OCI-LY7 (cell line): ENCODE data around the gene LFNG. TPM values are rescaled to one million over a fixed set of nuclear protein-coding genes. Genes with fewer than 3 reads are reported as not detected.

ENCODE experiments used
- BruUV-seq: library from RNA; stranded (reverse); fragments of 400-500 nt; replicated peaks from 2 replicates; lab custom pipeline; 2021; lab: Mats Ljungman, UMichigan
- CTCF ChIA-PET: fragments of 300-600 bp; sonication (Branson Sonifier 250); formaldehyde crosslinking; loops from one replicate; lab custom pipeline; 2022; ENCODE audit warnings: antibody characterized with exemption; ENCODE audit not compliant: unreplicated experiment; lab: Charles Lee
- POLR2A ChIA-PET: fragments of 300-600 bp; sonication (Branson Sonifier 250); formaldehyde crosslinking; loops from one replicate; lab custom pipeline; 2022; ENCODE audit warnings: antibody characterized with exemption; lab: Charles Lee
- DNase-seq: peaks from one replicate; pipeline ENCODE4 v3.0.0-alpha.2; 2015; ENCODE audit warnings: low spot score
- H2AFZ ChIP-seq: fragments of 200-600 bp; sonication (generic), shearing (Covaris generic); 2 replicates; pipeline ENCODE4 v1.6.1; 2014; ENCODE audit warnings: mild to moderate bottlenecking, antibody characterized with exemption, low read length, moderate library complexity
- H3K27ac ChIP-seq: fragments of 200-600 bp; sonication (generic); 2 replicates; pipeline ENCODE4 v1.5.1; 2014; ENCODE audit warnings: mixed run types, low read depth, mild to moderate bottlenecking, moderate library complexity, low read length, inconsistent platforms; ENCODE audit not compliant: poor library complexity, severe bottlenecking
- H3K36me3 ChIP-seq: fragments of 200-600 bp; sonication (generic); 2 replicates; pipeline ENCODE4 v1.6.1; 2014; ENCODE audit warnings: mild to moderate bottlenecking, antibody characterized with exemption, low read length, moderate library complexity, mixed read lengths; ENCODE audit not compliant: insufficient read depth
- H3K4me1 ChIP-seq: fragments of 200-600 bp; sonication (generic); 2 replicates; pipeline ENCODE4 v1.5.1; 2014; ENCODE audit warnings: mild to moderate bottlenecking, low read length; ENCODE audit not compliant: insufficient read depth, poor library complexity, severe bottlenecking
- H3K4me2 ChIP-seq: fragments of 200-600 bp; sonication (generic); 2 replicates; pipeline ENCODE4 v1.6.1; 2014; ENCODE audit warnings: mild to moderate bottlenecking, low read length
- H3K4me3 ChIP-seq: fragments of 200-600 bp; sonication (generic); 2 replicates; pipeline ENCODE4 v1.5.1; 2014; ENCODE audit warnings: mild to moderate bottlenecking, low read depth, low read length; ENCODE audit not compliant: poor library complexity, severe bottlenecking
- H3K79me2 ChIP-seq: fragments of 200-600 bp; sonication (generic); 2 replicates; pipeline ENCODE4 v1.6.1; 2016; ENCODE audit warnings: low read depth, mild to moderate bottlenecking, low read length, moderate library complexity, mixed read lengths; ENCODE audit not compliant: insufficient read depth
- H3K9me2 ChIP-seq: fragments of 200-600 bp; sonication (generic); 2 replicates; pipeline ENCODE4 v1.6.1; 2016; ENCODE audit warnings: mild to moderate bottlenecking, low read length, mixed read lengths; ENCODE audit not compliant: insufficient read depth
- H3K9me3 ChIP-seq: fragments of 200-600 bp; sonication (generic); 2 replicates; pipeline ENCODE4 v1.6.1; 2014; ENCODE audit warnings: mild to moderate bottlenecking, mixed run types, low read length, mixed read lengths
- H4K20me1 ChIP-seq: fragments of 200-600 bp; sonication (generic); 2 replicates; pipeline ENCODE4 v1.6.1; 2014; ENCODE audit warnings: mild to moderate bottlenecking, antibody characterized with exemption, low read length, moderate library complexity, mixed read lengths; ENCODE audit not compliant: insufficient read depth
- EZH2phosphoT487 ChIP-seq: fragments of 200-600 bp; sonication (generic); IDR thresholded peaks from 2 replicates; pipeline ENCODE4 v1.6.1; 2018; ENCODE audit warnings: low read depth, borderline replicate concordance, mild to moderate bottlenecking, mixed run types, antibody characterized with exemption, low read length, moderate library complexity, mixed read lengths
- intact Hi-C: fragments of 100-400 bp; cut with micrococcal nuclease; formaldehyde crosslinking; loops from one replicate; pipeline ENCODE4 v1.10.0; 2022; ENCODE audit not compliant: unreplicated experiment
- total RNA-seq, 2 experiments: library from RNA; depleted of rRNA in 1 of 2; stranded (reverse); fragments of >200 nt in 1 of 2; shearing (Covaris generic) in 1 of 2; gene quantifications; 2 replicates each; pipeline ENCODE4 v1.2.3, GENCODE V29; 2014 to 2022
- TF ChIP-seq, protein P1 (sequence below): fragments of 200-600 bp; sonication (generic); conservative IDR thresholded peaks from 2 replicates; pipeline ENCODE4 v1.5.1; 2014; ENCODE audit warnings: mild to moderate bottlenecking, antibody characterized with exemption, low read length, moderate library complexity, mixed read lengths

LFNG gene
- total RNA-seq, 2 experiments from 2014 or later: 1.2 to 2.1 TPM

GRCh38 chr7:2542916-2543871 lies 23.6 kb downstream of the LFNG start:
- no peak for DNase-seq
- H3K4me2 ChIP-seq: no peak overlapping the region
- H3K79me2 ChIP-seq: no peaks in the 10 kb centered on the region
- H3K9me2 ChIP-seq: no peaks in the 10 kb centered on the region
- no peaks in the 10 kb centered on the region for H3K4me1 ChIP-seq
- CTCF ChIA-PET: no interaction called here
- no TSS peak for BruUV-seq
- H4K20me1 ChIP-seq: no peaks in the 10 kb centered on the region
- intact Hi-C loops: no loop called here
- POLR2A ChIA-PET: interaction anchor here (0.6 kb wide), 2 partner anchors 85 to 256 kb away, joined by 3 to 4 read pairs; no protein-coding TSS in a partner anchor
- no peak for TF ChIP-seq EZH2phosphoT487
- TF ChIP-seq, protein P1, sequence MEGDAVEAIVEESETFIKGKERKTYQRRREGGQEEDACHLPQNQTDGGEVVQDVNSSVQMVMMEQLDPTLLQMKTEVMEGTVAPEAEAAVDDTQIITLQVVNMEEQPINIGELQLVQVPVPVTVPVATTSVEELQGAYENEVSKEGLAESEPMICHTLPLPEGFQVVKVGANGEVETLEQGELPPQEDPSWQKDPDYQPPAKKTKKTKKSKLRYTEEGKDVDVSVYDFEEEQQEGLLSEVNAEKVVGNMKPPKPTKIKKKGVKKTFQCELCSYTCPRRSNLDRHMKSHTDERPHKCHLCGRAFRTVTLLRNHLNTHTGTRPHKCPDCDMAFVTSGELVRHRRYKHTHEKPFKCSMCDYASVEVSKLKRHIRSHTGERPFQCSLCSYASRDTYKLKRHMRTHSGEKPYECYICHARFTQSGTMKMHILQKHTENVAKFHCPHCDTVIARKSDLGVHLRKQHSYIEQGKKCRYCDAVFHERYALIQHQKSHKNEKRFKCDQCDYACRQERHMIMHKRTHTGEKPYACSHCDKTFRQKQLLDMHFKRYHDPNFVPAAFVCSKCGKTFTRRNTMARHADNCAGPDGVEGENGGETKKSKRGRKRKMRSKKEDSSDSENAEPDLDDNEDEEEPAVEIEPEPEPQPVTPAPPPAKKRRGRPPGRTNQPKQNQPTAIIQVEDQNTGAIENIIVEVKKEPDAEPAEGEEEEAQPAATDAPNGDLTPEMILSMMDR: no peak
- peaks cover 73% of the 10 kb centered on the region for H3K36me3 ChIP-seq
- no peak overlapping the region for H3K4me3 ChIP-seq
- no peak overlapping the region for H3K27ac ChIP-seq
- no peak overlapping the region for H2AFZ ChIP-seq
- H3K9me3 ChIP-seq: no peaks in the 10 kb centered on the region

- Histone ChIP-seq H3K9me3 (no peaks in the 10 kb centered on the region), H3K27ac (no peak overlapping the region), H4K20me1 (no peaks in the 10 kb centered on the region), H3K79me2 (no peaks in the 10 kb centered on the region), H3K4me1 (no peaks in the 10 kb centered on the region), H3K4me2 (no peak overlapping the region), H2AFZ (no peak overlapping the region), H3K9me2 (no peaks in the 10 kb centered on the region), H3K36me3 (peaks cover 73% of the 10 kb centered on the region), H3K4me3 (no peak overlapping the region)
- ChIA-PET CTCF (no interaction called here), POLR2A (no interaction called here)
- BruUV-seq: no TSS peak
- DNase-seq: no peak
- no peak for TF ChIP-seq EZH2phosphoT487
- TF ChIP-seq, protein P1: no peak
- intact Hi-C loops: no loop called here
These were observed 25.1 kb downstream of the LFNG start for GRCh38 chr7:2544541-2545188.
